ENCODE results near the gene GRM4. TPM values are rescaled to one million over a fixed set of nuclear protein-coding genes. Genes with fewer than 3 reads are reported as not detected.

Gene GRM4
- total RNA-seq, 1 experiment from 2014 or later = 5.6 TPM

DNA sequence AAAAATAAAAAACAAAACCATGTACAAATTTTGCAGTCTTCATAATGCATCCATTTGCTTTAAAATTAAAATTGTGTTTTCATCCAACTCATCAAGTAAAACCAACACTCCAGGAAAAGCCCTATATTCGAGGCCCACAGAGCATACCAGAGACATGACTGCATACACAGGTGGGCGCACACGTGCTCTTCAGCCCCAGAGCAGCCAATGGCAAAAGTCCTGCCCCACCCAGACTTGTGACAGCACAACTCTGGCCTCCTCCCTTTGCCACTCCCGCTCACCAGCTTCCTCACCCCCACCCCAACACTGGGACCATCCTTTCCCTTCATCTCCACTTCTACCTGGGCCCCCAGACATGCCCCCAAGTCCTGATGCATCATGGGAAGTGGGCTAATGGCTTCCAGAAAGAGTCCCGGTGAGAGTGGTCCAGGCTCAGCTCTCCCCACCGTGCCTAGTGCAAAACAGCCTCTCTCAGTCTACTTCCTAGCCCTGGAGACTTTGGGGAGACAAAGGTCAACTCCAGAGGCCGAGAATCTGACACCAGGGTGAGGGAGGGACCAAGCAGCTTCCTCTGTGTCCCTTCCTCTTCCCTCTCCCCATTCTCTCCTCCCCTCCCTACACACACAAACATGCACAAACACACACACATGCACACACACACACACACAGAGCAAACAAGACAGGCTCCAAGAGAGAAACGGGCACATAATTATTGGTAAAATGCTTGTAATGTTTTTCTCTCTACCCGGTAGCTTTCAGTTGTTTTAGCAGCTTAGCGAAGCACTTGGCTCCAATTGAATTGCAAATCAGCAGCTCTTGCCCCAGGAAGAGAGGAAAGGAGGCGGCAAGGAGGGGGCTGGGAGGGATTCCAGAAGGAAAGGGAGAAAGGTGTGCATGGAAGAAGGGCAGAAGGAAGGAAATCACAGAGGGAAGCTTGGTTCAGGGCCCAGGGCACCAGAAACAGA, 14.3 kb downstream of the GRM4 start:
- Histone ChIP-seq H4K5ac (ENCODE audit: insufficient read length, low read depth, low read length) (no peak overlapping the region), H2BK12ac (ENCODE audit: insufficient read length, low read depth, low read length) (no peak overlapping the region), H3K79me2 (ENCODE audit: insufficient read depth, low read length) (no peaks in the 10 kb centered on the region), H3K18ac (ENCODE audit: insufficient read length, low read depth, low read length) (no peak overlapping the region), H4K8ac (replicated peaks; ENCODE audit: insufficient read length, low read depth, low read length) (no peak overlapping the region), H3K9ac (ENCODE audit: extremely low read depth, insufficient read length, low read length) (no peak overlapping the region), H3K27ac (ENCODE audit: insufficient read length, low read depth, low read length) (peak overlapping the region; percentile 61), H4K91ac (ENCODE audit: insufficient read length, low read depth, low read length) (no peak overlapping the region), H3K23me2 (ENCODE audit: insufficient read length, low read depth, low read length, poor library complexity, severe bottlenecking) (peaks cover 3% of the 10 kb centered on the region), H3K4me2 (ENCODE audit: insufficient read depth, insufficient read length, low read length) (peak overlapping the region; percentile 72), H4K20me1 (ENCODE audit: control insufficient read depth, insufficient read depth, insufficient read length) (no peaks in the 10 kb centered on the region), H2BK120ac (ENCODE audit: low read depth, low read length, poor library complexity, severe bottlenecking) (no peak overlapping the region), H2AFZ (ENCODE audit: low read length) (no peak overlapping the region), H3K9me3 (ENCODE audit: control insufficient read depth, low read depth, low read length) (no peaks in the 10 kb centered on the region), H3K56ac (ENCODE audit: insufficient read length, low read depth, low read length) (no peak overlapping the region), H3T11ph (ENCODE audit: low read length) (no peak overlapping the region), H3K79me1 (ENCODE audit: insufficient read depth, low read depth, low read length, poor library complexity, severe bottlenecking) (no peaks in the 10 kb centered on the region), H2AK5ac (ENCODE audit: insufficient read length, low read length) (no peak overlapping the region), H2BK15ac (ENCODE audit: low read depth, low read length) (no peak overlapping the region), H2BK20ac (ENCODE audit: low read depth, low read length, poor library complexity, severe bottlenecking) (no peak overlapping the region), H3K4me1 (ENCODE audit: insufficient read depth, low read length) (peaks cover 23% of the 10 kb centered on the region; the same call in 1 of the 2 replicates), H3K27me3 (ENCODE audit: insufficient read depth, low read length) (no peaks in the 10 kb centered on the region), H3K14ac (ENCODE audit: insufficient read depth, low read length) (no peak overlapping the region), H3K23ac (ENCODE audit: insufficient read length, low read depth, low read length) (no peak overlapping the region), H2BK5ac (ENCODE audit: insufficient read length, low read length) (no peak overlapping the region), H3K4ac (ENCODE audit: low read depth, low read length) (no peak overlapping the region)
- peaks cover 48 to 70% of the 10 kb centered on the region in 2 experiments for H3K4me1 Mint-ChIP-seq
- peak overlapping the region; percentile 82 to 96 (median 85) for H3K27ac Mint-ChIP-seq
- WGBS (ENCODE audit: extremely low coverage, insufficient read length, low lambda C conversion rate) = no CpG with 5 or more reads among the region's 11 CpGs
- H3K9me3 Mint-ChIP-seq = peaks cover 0 to 2% of the 10 kb centered on the region in 2 experiments; a peak in 1 of 5 replicates
- H3K36me3 Mint-ChIP-seq (ENCODE audit: insufficient read depth in 1 of 3, low read depth in 3 of 3) = no peaks in the 10 kb centered on the region; a peak in 3 of 7 replicates
- peak; percentile 77 for DNase-seq
- peak overlapping the region; percentile 39 to 71 for H3K4me3 Mint-ChIP-seq
- H3K27me3 Mint-ChIP-seq (ENCODE audit: low read depth) = no peaks in the 10 kb centered on the region; the same call in none of the 2 replicates
- TF ChIP-seq CTCF (conservative IDR thresholded peaks at IDR 0.05) = no peak

Data from H9 (cell line).